Epithelial cell of alveolus of lung (primary cell): ENCODE results near the gene GSG1L2. TPM values are rescaled to one million over a fixed set of nuclear protein-coding genes. Genes with fewer than 3 reads are reported as not detected.

Source experiments
- total RNA-seq: library from RNA; depleted of rRNA; stranded (reverse); fragments of >200 nt; gene quantifications from 2 replicates; pipeline ENCODE4 v1.2.1, GENCODE V29; 2015

The GSG1L2 gene
- total RNA-seq, result not detected in 2 replicates

DNA sequence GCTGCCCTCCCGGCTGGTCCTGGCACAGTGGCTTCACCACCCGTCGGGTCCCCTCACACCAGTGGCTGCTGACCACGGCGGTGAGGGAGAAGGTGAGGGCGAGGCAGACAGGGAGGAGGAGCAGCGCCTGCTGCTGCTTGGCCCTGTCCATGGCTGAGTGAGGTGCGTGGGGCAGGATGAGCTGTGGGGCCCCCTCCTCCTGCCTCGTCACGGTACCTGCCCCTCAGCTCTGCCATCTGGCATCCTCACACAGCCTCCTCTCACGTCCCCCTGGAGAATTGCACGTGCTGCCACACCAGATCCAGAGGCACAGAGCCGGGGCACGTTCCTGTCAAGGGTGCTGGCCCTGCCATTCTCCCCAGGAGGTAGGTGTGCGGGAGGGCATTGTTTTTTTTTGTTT lies at the start of gene GSG1L2:
Gene GSG1L2, minus strand, starts transcription at position 159 of the 400 bp plus-strand sequence. Its CDS starts 8 bp downstream, at position 151.

GRCh38 chr17:9825641-9826150 lies 3.8 kb upstream of the GSG1L2 start, which contains the start of gene GLP2R:
Gene GLP2R, plus strand, starts transcription at chr17:9825924. Its CDS starts 140 bp downstream, at chr17:9826064.

GRCh38 chr17:9790889-9791876 lies 30.7 kb downstream of the GSG1L2 start, which contains the start of gene DHRS7C:
Gene DHRS7C, minus strand, starts transcription at chr17:9791592. Its CDS starts 308 bp downstream, at chr17:9791284.

Other genes starting within 250 kb of the GSG1L2 start
- gene STX8, start 246.3 kb downstream of the GSG1L2 start, total RNA-seq, result 62.4 and 122 TPM in 2 replicates
- not detected in 2 replicates for gene CFAP52, start 245.4 kb downstream of the GSG1L2 start, total RNA-seq
- gene USP43, start 176.6 kb downstream of the GSG1L2 start, total RNA-seq, result 0.08 and 0.91 TPM in 2 replicates
- not detected in 2 replicates for gene DHRS7C, start 30.5 kb downstream of the GSG1L2 start, total RNA-seq
- under 0.01 TPM in 1 of 2 replicates, not detected in the other for gene GLP2R, start 3.8 kb upstream of the GSG1L2 start, total RNA-seq
- gene RCVRN, start 83.2 kb upstream of the GSG1L2 start, total RNA-seq, result not detected in 2 replicates